Breast epithelium (tissue), 4 donors: ENCODE measurements around the gene HSPA1A. TPM values are rescaled to one million over a fixed set of nuclear protein-coding genes. Genes with fewer than 3 reads are reported as not detected.

Experiments
- DNase-seq, 2 donors: peaks; one replicate each; pipeline ENCODE4 v3.0.0-alpha.2; 2019; ENCODE audit warnings: low spot score in 2 of 2
- H3K27ac ChIP-seq, 2 donors: fragments of 200-600 bp; sonication (generic) in 1 of 2; one replicate each; pipeline ENCODE4 v1.5.1; 2016 to 2019; ENCODE audit warnings: mild to moderate bottlenecking in 1 of 2
- H3K27me3 ChIP-seq, 2 donors: fragments of 200-600 bp; sonication (generic) in 1 of 2; one replicate each; pipeline versions ENCODE4 v1.5.1 to v1.6.0; 2017 to 2019; ENCODE audit warnings: control low read depth in 1 of 2, mild to moderate bottlenecking in 1 of 2
- H3K36me3 ChIP-seq: fragments of 200-600 bp; one replicate; pipeline ENCODE4 v1.5.1; 2019
- H3K4me1 ChIP-seq, 2 donors: fragments of 200-600 bp; sonication (generic); one replicate each; pipeline ENCODE4 v1.5.1; 2016 to 2019; ENCODE audit warnings: control low read depth in 1 of 2
- H3K4me3 ChIP-seq, 3 donors: fragments of 200-600 bp; sonication (generic); 1 replicate in 2 of 3; 2 replicates in 1 of 3; pipeline ENCODE4 v1.5.1; 2016 to 2019; ENCODE audit warnings: mild to moderate bottlenecking in 3 of 3, moderate library complexity in 2 of 3
- H3K9me3 ChIP-seq, 2 donors: fragments of 200-600 bp; sonication (generic) in 1 of 2; one replicate each; pipeline ENCODE4 v1.5.1; 2016 to 2019; ENCODE audit warnings: control low read depth in 1 of 2
- POLR2A ChIP-seq: fragments of 450-650 bp; IDR thresholded peaks from one replicate; pipeline ENCODE4 v1.6.1; 2016; ENCODE audit warnings: antibody characterized with exemption, mild to moderate bottlenecking, moderate library complexity
- POLR2AphosphoS5 ChIP-seq, 3 donors: sonication (generic); formaldehyde crosslinking; IDR thresholded peaks; one replicate each; pipeline ENCODE4 v1.6.1; 2017; ENCODE audit warnings: antibody characterized with exemption in 3 of 3
- intact Hi-C: fragments of 100-400 bp; cut with DNase I; formaldehyde crosslinking; loops from one replicate; pipeline ENCODE4 v1.15.1; 2023; ENCODE audit warnings: low total_unique reads
- total RNA-seq, 3 donors: library from RNA; depleted of rRNA; stranded (reverse); fragments of >200 nt; gene quantifications; one replicate each; pipeline ENCODE4 v1.1.0, GENCODE V29; 2016
- TF ChIP-seq, protein P1 (sequence below), 3 donors: fragments of 450-650 bp; IDR thresholded peaks; one replicate each; pipeline ENCODE4 v1.5.1; 2016 to 2017; ENCODE audit warnings: antibody characterized with exemption in 3 of 3, mild to moderate bottlenecking in 3 of 3, moderate library complexity in 3 of 3

HSPA1A gene
- total RNA-seq, 3 donors from 2014 or later = 136 to 459 (median 202) TPM

GRCh38 chr6:31775633-31776484, 39.5 kb upstream of the HSPA1A start:
- no peaks in the 10 kb centered on the region for H3K27me3 ChIP-seq
- peaks cover 6 to 8% of the 10 kb centered on the region in 2 donors for H3K4me1 ChIP-seq
- DNase-seq = no peak
- intact Hi-C loops = no loop called here
- H3K36me3 ChIP-seq = no peaks in the 10 kb centered on the region
- TF ChIP-seq, protein P1, sequence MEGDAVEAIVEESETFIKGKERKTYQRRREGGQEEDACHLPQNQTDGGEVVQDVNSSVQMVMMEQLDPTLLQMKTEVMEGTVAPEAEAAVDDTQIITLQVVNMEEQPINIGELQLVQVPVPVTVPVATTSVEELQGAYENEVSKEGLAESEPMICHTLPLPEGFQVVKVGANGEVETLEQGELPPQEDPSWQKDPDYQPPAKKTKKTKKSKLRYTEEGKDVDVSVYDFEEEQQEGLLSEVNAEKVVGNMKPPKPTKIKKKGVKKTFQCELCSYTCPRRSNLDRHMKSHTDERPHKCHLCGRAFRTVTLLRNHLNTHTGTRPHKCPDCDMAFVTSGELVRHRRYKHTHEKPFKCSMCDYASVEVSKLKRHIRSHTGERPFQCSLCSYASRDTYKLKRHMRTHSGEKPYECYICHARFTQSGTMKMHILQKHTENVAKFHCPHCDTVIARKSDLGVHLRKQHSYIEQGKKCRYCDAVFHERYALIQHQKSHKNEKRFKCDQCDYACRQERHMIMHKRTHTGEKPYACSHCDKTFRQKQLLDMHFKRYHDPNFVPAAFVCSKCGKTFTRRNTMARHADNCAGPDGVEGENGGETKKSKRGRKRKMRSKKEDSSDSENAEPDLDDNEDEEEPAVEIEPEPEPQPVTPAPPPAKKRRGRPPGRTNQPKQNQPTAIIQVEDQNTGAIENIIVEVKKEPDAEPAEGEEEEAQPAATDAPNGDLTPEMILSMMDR (IDR thresholded peaks at IDR 0.05) = no peak
- no peak for TF ChIP-seq POLR2A
- TF ChIP-seq POLR2AphosphoS5 (IDR thresholded peaks at IDR 0.05) = no peak
- H3K9me3 ChIP-seq = no peaks in the 10 kb centered on the region
- H3K27ac ChIP-seq = no peak overlapping the region
- H3K4me3 ChIP-seq = no peak overlapping the region

GRCh38 chr6:31776485-31776988, 38.8 kb upstream of the HSPA1A start:
- H3K27me3 ChIP-seq = no peaks in the 10 kb centered on the region
- DNase-seq = no peak
- TF ChIP-seq POLR2AphosphoS5 (IDR thresholded peaks at IDR 0.05) (no peak), POLR2A (no peak)
- TF ChIP-seq, protein P1 (IDR thresholded peaks at IDR 0.05) = no peak
- H3K4me3 ChIP-seq = peak overlapping the region in 2 of 3 donors; percentile 22 to 52
- no peaks in the 10 kb centered on the region for H3K9me3 ChIP-seq
- peak overlapping the region; percentile 71 to 80 for H3K27ac ChIP-seq
- no peaks in the 10 kb centered on the region for H3K36me3 ChIP-seq
- intact Hi-C loops = no loop called here
- peaks cover 6 to 8% of the 10 kb centered on the region in 2 donors for H3K4me1 ChIP-seq

DNA sequence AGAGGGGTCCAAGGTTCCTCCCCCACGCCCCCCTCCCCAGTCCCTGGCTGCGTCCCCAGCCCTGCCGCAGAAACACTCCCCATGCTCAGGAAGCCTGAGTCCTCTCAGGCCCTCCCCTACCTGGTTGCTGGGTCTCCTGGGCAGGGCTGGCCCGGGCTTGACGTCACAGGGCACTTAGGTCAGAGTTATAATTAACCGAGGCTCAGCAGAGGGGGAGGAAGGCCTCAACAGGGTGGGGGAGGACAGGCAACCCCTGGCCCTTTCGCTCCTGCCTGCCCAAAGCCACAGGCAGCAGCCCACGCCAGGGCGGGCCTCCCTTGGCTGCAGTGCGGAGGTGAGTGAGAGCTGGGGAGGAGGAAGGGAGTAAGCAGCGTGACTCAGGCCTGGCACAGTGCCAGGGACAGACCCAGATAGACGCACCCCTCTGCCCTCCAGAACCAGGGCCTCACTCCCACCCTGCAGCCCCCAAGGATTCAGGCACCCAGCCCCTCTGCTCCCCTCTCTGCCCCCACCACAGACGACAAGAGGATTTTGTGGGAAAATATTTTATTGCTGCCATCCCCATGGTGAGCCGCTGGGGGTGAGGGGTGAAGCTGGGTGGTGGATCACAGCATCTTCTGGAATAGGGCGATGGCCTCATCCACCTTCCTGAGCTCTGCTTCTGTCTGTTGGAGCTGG, 38.2 kb upstream of the HSPA1A start, which contains the start of gene VWA7:
Gene VWA7 (minus strand): TSS at position 340 of the 678 bp plus-strand sequence. CDS start 549 bp downstream, outside the sequence.
- Histone ChIP-seq H3K4me3 (peak within 1 kb of the TSS in 2 of 3 donors; percentile 22 to 52), H3K4me1 (peaks cover 6 to 8% of the 10 kb centered on the region in 2 donors), H3K27ac (peak within 1 kb of the TSS; percentile 71 to 80), H3K9me3 (no peaks in the 10 kb centered on the region), H3K27me3 (no peaks in the 10 kb centered on the region), H3K36me3 (no peaks in the 10 kb centered on the region)
- TF ChIP-seq POLR2AphosphoS5 (IDR thresholded peaks at IDR 0.05) (peak in 1 of 3 donors; percentile 19), POLR2A (no peak)
- TF ChIP-seq, protein P1 (IDR thresholded peaks at IDR 0.05) = no peak
- intact Hi-C loops = no loop called here
- DNase-seq = peak; percentile 65 to 69

DNA sequence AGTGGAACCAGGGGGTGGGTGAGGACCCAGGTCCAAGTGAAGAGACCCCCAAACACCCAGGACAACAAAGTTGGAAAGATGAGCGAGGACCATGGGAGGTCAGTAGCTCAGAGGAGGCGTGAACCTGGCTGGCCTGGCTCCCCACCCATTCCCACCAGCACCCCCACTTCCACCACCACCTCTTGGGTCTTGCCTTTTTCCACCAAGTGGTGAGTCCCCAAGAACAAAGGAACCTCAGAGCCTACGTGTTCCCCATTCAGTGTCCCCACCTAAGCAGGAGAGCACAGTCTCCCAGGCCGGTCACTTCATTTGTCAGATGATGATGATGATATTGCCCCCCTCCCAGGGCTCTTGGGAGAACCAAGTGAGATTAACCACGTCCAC, 37.7 kb upstream of the HSPA1A start:
- TF ChIP-seq POLR2A (no peak), POLR2AphosphoS5 (IDR thresholded peaks at IDR 0.05) (no peak)
- TF ChIP-seq, protein P1 (IDR thresholded peaks at IDR 0.05) = no peak
- peaks cover 6 to 8% of the 10 kb centered on the region in 2 donors for H3K4me1 ChIP-seq
- H3K4me3 ChIP-seq = no peak overlapping the region
- no peak for DNase-seq
- H3K36me3 ChIP-seq = no peaks in the 10 kb centered on the region
- no peaks in the 10 kb centered on the region for H3K9me3 ChIP-seq
- H3K27me3 ChIP-seq = no peaks in the 10 kb centered on the region
- intact Hi-C loops = no loop called here
- peak overlapping the region in 1 of 2 donors; percentile 80 for H3K27ac ChIP-seq
